ENCODE measurements around the gene NAPEPLD.

The NAPEPLD gene

DNA sequence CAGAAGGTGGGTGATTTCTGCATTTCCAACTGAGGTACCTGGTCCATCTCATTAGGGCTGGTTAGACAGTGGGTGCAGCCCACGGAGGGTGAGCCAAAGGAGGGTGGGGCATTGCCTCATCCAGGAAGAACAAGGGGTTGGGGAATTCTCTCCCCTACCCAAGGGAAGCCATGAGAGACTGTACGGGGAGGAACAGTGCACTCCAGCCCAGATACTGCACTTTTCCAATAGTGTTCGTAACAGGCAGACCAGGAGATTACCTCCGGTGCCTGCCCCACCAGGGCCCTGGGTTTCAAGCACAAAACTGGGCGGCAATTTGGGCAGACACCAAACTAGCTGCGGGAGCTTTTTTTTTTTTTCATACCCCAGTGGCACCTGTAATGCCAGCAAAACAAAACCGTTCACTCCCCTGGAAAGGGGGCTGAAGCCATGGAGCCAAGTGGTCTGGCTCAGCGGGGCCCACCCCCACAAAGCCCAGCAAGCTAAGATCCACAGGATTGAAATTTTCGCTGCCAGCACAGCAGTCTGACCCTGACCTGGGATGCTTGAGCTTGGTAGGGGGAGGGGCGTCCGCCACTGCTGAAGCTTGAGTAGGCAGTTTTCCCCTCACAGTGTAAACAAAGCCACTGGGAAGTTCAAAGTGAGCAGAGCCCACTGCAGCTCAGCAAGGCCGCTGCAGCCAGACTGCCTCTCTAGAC, 42.7 kb downstream of the NAPEPLD start:
- H2AK5ac ChIP-seq (ENCODE audit: low read length), result no peak overlapping the region
- H3K4me2 ChIP-seq (ENCODE audit: low read length), result peak overlapping the region; percentile 38
- H4K91ac ChIP-seq (ENCODE audit: low read depth, low read length), result no peak overlapping the region
- H3K23ac ChIP-seq (ENCODE audit: low read length), result no peak overlapping the region
- no peak for DNase-seq
- no peak overlapping the region for H4K8ac ChIP-seq (ENCODE audit: low read depth, low read length)
- H3K9me3 ChIP-seq (ENCODE audit: insufficient read depth, low read depth, low read length), result no peaks in the 10 kb centered on the region
- H3K36me3 ChIP-seq (ENCODE audit: control insufficient read depth in 1 of 2, insufficient read depth in 2 of 2, low read length in 2 of 2), result peaks cover 2 to 3% of the 10 kb centered on the region in 2 experiments
- H3K4me3 ChIP-seq (ENCODE audit: low read depth, low read length), result no peak overlapping the region
- no peaks in the 10 kb centered on the region for H3K79me1 ChIP-seq (ENCODE audit: low read length)
- H3K27ac ChIP-seq (ENCODE audit: low read depth, low read length), result no peak overlapping the region
- no peak overlapping the region for H2BK12ac ChIP-seq (ENCODE audit: low read length)
- H4K12ac ChIP-seq (ENCODE audit: low read depth, low read length), result no peak overlapping the region
- H3K18ac ChIP-seq (ENCODE audit: low read length), result no peak overlapping the region
- H3K9ac ChIP-seq (ENCODE audit: low read length), result no peak overlapping the region
- H3K14ac ChIP-seq (ENCODE audit: low read length), result no peak overlapping the region
- H2BK5ac ChIP-seq (ENCODE audit: low read depth, low read length, poor library complexity), result no peak overlapping the region
- no peaks in the 10 kb centered on the region for H3K79me2 ChIP-seq (ENCODE audit: control insufficient read depth, insufficient read depth, low read length, poor library complexity)
- H2BK120ac ChIP-seq (ENCODE audit: insufficient read depth, low read length, poor library complexity), result no peak overlapping the region
- no peak overlapping the region for H3K4ac ChIP-seq (ENCODE audit: low read depth, low read length)
- no peaks in the 10 kb centered on the region for H3K27me3 ChIP-seq (ENCODE audit: insufficient read depth, low read length)
- peak overlapping the region; percentile 35 for H2AFZ ChIP-seq (ENCODE audit: insufficient read depth, low read length, poor library complexity)
- WGBS (ENCODE audit: extremely low coverage, insufficient coverage, insufficient read length), result no CpG with 5 or more reads among the region's 12 CpGs
- peaks cover 0 to 3% of the 10 kb centered on the region in 2 experiments for H3K4me1 ChIP-seq (ENCODE audit: control insufficient read depth in 1 of 2, insufficient read depth in 2 of 2, low read length in 2 of 2)

DNA sequence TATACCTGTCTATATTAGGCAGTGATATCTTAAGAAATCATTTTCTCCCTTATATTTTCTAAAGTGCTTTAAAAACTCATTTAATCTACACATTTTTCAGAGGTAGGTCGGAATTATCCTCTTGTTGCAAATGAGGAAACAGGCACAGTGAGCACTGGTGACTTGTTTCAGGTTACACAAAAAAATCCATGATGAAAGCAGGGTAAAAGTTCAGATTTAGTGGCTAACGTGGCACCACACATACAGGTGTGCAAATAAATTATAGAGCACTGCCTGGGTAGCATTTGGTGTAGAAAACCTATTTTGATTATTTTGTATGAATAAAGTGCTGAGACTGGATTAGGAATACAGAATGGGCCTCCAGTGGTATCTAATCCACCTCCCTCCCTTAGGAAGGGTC, 47.4 kb downstream of the NAPEPLD start:
- H3K79me1 ChIP-seq (ENCODE audit: low read length), result no peaks in the 10 kb centered on the region
- H2BK12ac ChIP-seq (ENCODE audit: low read length), result no peak overlapping the region
- H3K36me3 ChIP-seq (ENCODE audit: control insufficient read depth in 1 of 2, insufficient read depth in 2 of 2, low read length in 2 of 2), result peaks cover 2 to 6% of the 10 kb centered on the region in 2 experiments

DNA sequence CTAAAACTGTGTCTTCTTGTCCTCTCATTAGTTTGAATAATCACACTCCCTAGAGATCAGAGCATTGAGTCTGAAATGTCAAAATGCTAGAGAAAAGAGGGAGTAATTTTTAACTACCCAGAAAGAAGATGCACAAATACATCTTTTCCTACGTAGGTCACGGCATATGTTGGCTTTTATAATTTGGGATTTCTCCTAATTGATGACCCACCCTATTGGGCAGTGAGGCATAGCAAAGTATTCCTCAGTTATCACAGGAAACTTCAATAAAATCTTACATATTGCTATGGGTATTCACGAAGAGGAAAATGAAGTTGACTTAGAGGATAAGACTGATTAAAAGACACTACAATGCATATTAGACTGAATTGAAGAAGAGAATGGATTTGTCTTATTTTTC, 48.6 kb downstream of the NAPEPLD start:
- Histone ChIP-seq H3K23ac (ENCODE audit: low read length) (no peak overlapping the region), H3K4ac (ENCODE audit: low read depth, low read length) (no peak overlapping the region), H3K4me1 (ENCODE audit: control insufficient read depth in 1 of 2, insufficient read depth in 2 of 2, low read length in 2 of 2) (no peaks in the 10 kb centered on the region), H3K4me3 (ENCODE audit: low read depth, low read length) (no peak overlapping the region), H2AFZ (ENCODE audit: insufficient read depth, low read length, poor library complexity) (no peak overlapping the region), H4K12ac (ENCODE audit: low read depth, low read length) (no peak overlapping the region), H3K79me2 (ENCODE audit: control insufficient read depth, insufficient read depth, low read length, poor library complexity) (no peaks in the 10 kb centered on the region), H3K27ac (ENCODE audit: low read depth, low read length) (no peak overlapping the region), H3K36me3 (ENCODE audit: control insufficient read depth in 1 of 2, insufficient read depth in 2 of 2, low read length in 2 of 2) (peaks cover 2 to 3% of the 10 kb centered on the region in 2 experiments), H2BK5ac (ENCODE audit: low read depth, low read length, poor library complexity) (no peak overlapping the region), H4K8ac (ENCODE audit: low read depth, low read length) (no peak overlapping the region), H3K9ac (ENCODE audit: low read length) (no peak overlapping the region), H3K4me2 (ENCODE audit: low read length) (no peak overlapping the region), H2AK5ac (ENCODE audit: low read length) (no peak overlapping the region), H3K18ac (ENCODE audit: low read length) (no peak overlapping the region), H3K27me3 (ENCODE audit: insufficient read depth, low read length) (no peaks in the 10 kb centered on the region), H3K79me1 (ENCODE audit: low read length) (no peaks in the 10 kb centered on the region), H3K9me3 (ENCODE audit: insufficient read depth, low read depth, low read length) (no peaks in the 10 kb centered on the region), H2BK12ac (ENCODE audit: low read length) (no peak overlapping the region), H2BK120ac (ENCODE audit: insufficient read depth, low read length, poor library complexity) (no peak overlapping the region), H3K14ac (ENCODE audit: low read length) (no peak overlapping the region), H4K91ac (ENCODE audit: low read depth, low read length) (no peak overlapping the region)
- DNase-seq, result no peak
- no CpG with 5 or more reads among the region's 3 CpGs for WGBS (ENCODE audit: extremely low coverage, insufficient coverage, insufficient read length)

More for the DNA sequence above, 47.4 kb downstream of the NAPEPLD start:
- Histone ChIP-seq H3K9me3 (ENCODE audit: insufficient read depth, low read depth, low read length) (no peaks in the 10 kb centered on the region), H3K27me3 (ENCODE audit: insufficient read depth, low read length) (no peaks in the 10 kb centered on the region), H3K4me1 (ENCODE audit: control insufficient read depth in 1 of 2, insufficient read depth in 2 of 2, low read length in 2 of 2) (peaks cover 0 to 3% of the 10 kb centered on the region in 2 experiments), H2AFZ (ENCODE audit: insufficient read depth, low read length, poor library complexity) (no peak overlapping the region), H3K4me2 (ENCODE audit: low read length) (no peak overlapping the region), H3K23ac (ENCODE audit: low read length) (no peak overlapping the region), H3K79me2 (ENCODE audit: control insufficient read depth, insufficient read depth, low read length, poor library complexity) (no peaks in the 10 kb centered on the region), H3K4me3 (ENCODE audit: low read depth, low read length) (no peak overlapping the region), H2BK120ac (ENCODE audit: insufficient read depth, low read length, poor library complexity) (no peak overlapping the region), H2BK5ac (ENCODE audit: low read depth, low read length, poor library complexity) (no peak overlapping the region), H3K4ac (ENCODE audit: low read depth, low read length) (no peak overlapping the region), H3K9ac (ENCODE audit: low read length) (no peak overlapping the region), H2AK5ac (ENCODE audit: low read length) (no peak overlapping the region), H3K27ac (ENCODE audit: low read depth, low read length) (no peak overlapping the region), H4K12ac (ENCODE audit: low read depth, low read length) (no peak overlapping the region), H4K8ac (ENCODE audit: low read depth, low read length) (no peak overlapping the region), H3K14ac (ENCODE audit: low read length) (no peak overlapping the region), H3K18ac (ENCODE audit: low read length) (no peak overlapping the region), H4K91ac (ENCODE audit: low read depth, low read length) (no peak overlapping the region)
- no peak for DNase-seq
- no CpG with 5 or more reads among the region's 2 CpGs for WGBS (ENCODE audit: extremely low coverage, insufficient coverage, insufficient read length)

DNA sequence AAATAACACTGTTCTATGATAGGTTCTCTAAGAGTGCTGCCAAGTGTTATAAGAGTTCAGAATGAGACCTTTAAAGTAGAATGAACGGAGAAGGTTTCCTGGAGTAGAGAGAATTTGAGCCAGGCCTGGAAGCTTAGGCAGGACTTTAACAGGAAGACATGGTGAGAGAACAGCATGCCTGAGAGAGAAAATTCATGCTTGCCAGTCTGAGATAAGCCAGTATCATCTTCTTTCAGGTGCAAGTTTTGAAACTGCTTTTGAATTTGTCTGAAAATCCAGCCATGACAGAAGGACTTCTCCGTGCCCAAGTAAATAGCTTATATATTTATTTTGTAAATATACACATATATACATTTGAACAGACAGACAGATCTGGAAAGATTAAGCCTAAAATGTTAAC, 51.9 kb downstream of the NAPEPLD start:
- H3K14ac ChIP-seq (ENCODE audit: low read length), result no peak overlapping the region
- no peak overlapping the region for H3K4ac ChIP-seq (ENCODE audit: low read depth, low read length)
- no peak overlapping the region for H3K9ac ChIP-seq (ENCODE audit: low read length)
- H2AK5ac ChIP-seq (ENCODE audit: low read length), result no peak overlapping the region
- no peak overlapping the region for H3K4me2 ChIP-seq (ENCODE audit: low read length)
- H2BK120ac ChIP-seq (ENCODE audit: insufficient read depth, low read length, poor library complexity), result no peak overlapping the region
- H2BK5ac ChIP-seq (ENCODE audit: low read depth, low read length, poor library complexity), result no peak overlapping the region
- no peak overlapping the region for H2AFZ ChIP-seq (ENCODE audit: insufficient read depth, low read length, poor library complexity)
- H3K4me3 ChIP-seq (ENCODE audit: low read depth, low read length), result no peak overlapping the region
- H3K4me1 ChIP-seq (ENCODE audit: control insufficient read depth in 1 of 2, insufficient read depth in 2 of 2, low read length in 2 of 2), result no peaks in the 10 kb centered on the region
- no peak for DNase-seq
- H3K79me1 ChIP-seq (ENCODE audit: low read length), result no peaks in the 10 kb centered on the region
- WGBS (ENCODE audit: extremely low coverage, insufficient coverage, insufficient read length), result no CpG with 5 or more reads among the region's 2 CpGs
- H4K91ac ChIP-seq (ENCODE audit: low read depth, low read length), result no peak overlapping the region
- no peak overlapping the region for H3K18ac ChIP-seq (ENCODE audit: low read length)
- H3K36me3 ChIP-seq (ENCODE audit: control insufficient read depth in 1 of 2, insufficient read depth in 2 of 2, low read length in 2 of 2), result peaks cover 5 to 7% of the 10 kb centered on the region in 2 experiments
- H3K23ac ChIP-seq (ENCODE audit: low read length), result no peak overlapping the region
- H3K9me3 ChIP-seq (ENCODE audit: insufficient read depth, low read depth, low read length), result no peaks in the 10 kb centered on the region
- H4K8ac ChIP-seq (ENCODE audit: low read depth, low read length), result no peak overlapping the region
- H2BK12ac ChIP-seq (ENCODE audit: low read length), result no peak overlapping the region
- H3K27ac ChIP-seq (ENCODE audit: low read depth, low read length), result no peak overlapping the region
- H3K79me2 ChIP-seq (ENCODE audit: control insufficient read depth, insufficient read depth, low read length, poor library complexity), result no peaks in the 10 kb centered on the region
- no peak overlapping the region for H4K12ac ChIP-seq (ENCODE audit: low read depth, low read length)
- no peaks in the 10 kb centered on the region for H3K27me3 ChIP-seq (ENCODE audit: insufficient read depth, low read length)

Data from trophoblast cell (in vitro differentiated cells and primary cell).